K562 (cell line): ENCODE data around the gene RNASE13.
A peak's percentile ranks its signal among the peaks of the same experiment; 100 is the strongest.

Experiments used
- CBFA2T2 ChIP-seq: fragments of 450-650 bp; conservative IDR thresholded peaks from 2 replicates; pipeline ENCODE4 v1.6.1; 2017; ENCODE audit warnings: mild to moderate bottlenecking
- EGR1 ChIP-seq: fragments of 450-650 bp; conservative IDR thresholded peaks from 2 replicates; pipeline ENCODE4 v1.6.1; 2017; ENCODE audit warnings: mild to moderate bottlenecking
- EP300 ChIP-seq: IDR thresholded peaks from 2 replicates; pipeline ENCODE4 v1.6.1; 2012; ENCODE audit warnings: low read length, improper control_type of control experiment
- EZH2 ChIP-seq: IDR thresholded peaks from 2 replicates; pipeline ENCODE4 v1.6.1; 2012; ENCODE audit warnings: low read depth, mild to moderate bottlenecking, inconsistent platforms, low read length, borderline replicate concordance
- NBN ChIP-seq: fragments of 450-650 bp; IDR thresholded peaks from 2 replicates; pipeline ENCODE4 v1.6.1; 2016; ENCODE audit warnings: low read depth, mild to moderate bottlenecking
- POLR2A ChIP-seq: fragments of 450-650 bp; conservative IDR thresholded peaks from 2 replicates; pipeline ENCODE4 v1.6.1; 2016
- RFX5 ChIP-seq: IDR thresholded peaks from 2 replicates; pipeline ENCODE4 v1.6.1; 2011; ENCODE audit warnings: low read depth, mild to moderate bottlenecking, improper control_type of control experiment, low read length
- RNF2 ChIP-seq: sonication (generic); IDR thresholded peaks from 2 replicates; pipeline ENCODE4 v1.6.1; 2016
- RUNX1 ChIP-seq: sonication (generic); IDR thresholded peaks from 2 replicates; pipeline ENCODE4 v1.6.1; 2016; ENCODE audit warnings: antibody characterized with exemption, low read depth
- THAP7 ChIP-seq: fragments of 250-450 bp; sonication (Bioruptor Pico); IDR thresholded peaks from 2 replicates; pipeline ENCODE4 v1.5.0; 2021
- ZNF274 ChIP-seq: IDR thresholded peaks from 2 replicates; pipeline ENCODE4 v1.6.1; 2011; ENCODE audit warnings: low read depth, mild to moderate bottlenecking, low read length, moderate library complexity, borderline replicate concordance
- ZNF766 ChIP-seq: fragments of 200-800 bp; sonication (Bioruptor generic); conservative IDR thresholded peaks from 2 replicates; pipeline ENCODE4 v1.6.1; 2016; ENCODE audit warnings: missing genetic modification characterization, missing compliant biosample characterization
- TF ChIP-seq, protein P1 (sequence below), 3 experiments: IDR thresholded peaks in 2 of 3; conservative IDR thresholded peaks in 1 of 3; 2 replicates each; pipeline ENCODE4 v1.5.1; 2011 to 2012; ENCODE audit warnings: low read length in 3 of 3, mild to moderate bottlenecking in 3 of 3, control low read depth in 2 of 3, improper control_type of control experiment in 1 of 3, inconsistent platforms in 1 of 3, low read depth in 1 of 3, mixed read lengths in 1 of 3, moderate library complexity in 1 of 3; ENCODE audit not compliant: insufficient read depth in 2 of 3

- TF ChIP-seq RFX5 (no peak), ZNF766 (CRISPR knock-in tag) (no peak), EZH2 (no peak), THAP7 (no peak), EP300 (no peak; the same call in 1 of the 2 replicates), CBFA2T2 (no peak), NBN (no peak), RUNX1 (no peak), EGR1 (peak; percentile 59), POLR2A (no peak), ZNF274 (no peak), RNF2 (no peak)
- TF ChIP-seq, protein P1, sequence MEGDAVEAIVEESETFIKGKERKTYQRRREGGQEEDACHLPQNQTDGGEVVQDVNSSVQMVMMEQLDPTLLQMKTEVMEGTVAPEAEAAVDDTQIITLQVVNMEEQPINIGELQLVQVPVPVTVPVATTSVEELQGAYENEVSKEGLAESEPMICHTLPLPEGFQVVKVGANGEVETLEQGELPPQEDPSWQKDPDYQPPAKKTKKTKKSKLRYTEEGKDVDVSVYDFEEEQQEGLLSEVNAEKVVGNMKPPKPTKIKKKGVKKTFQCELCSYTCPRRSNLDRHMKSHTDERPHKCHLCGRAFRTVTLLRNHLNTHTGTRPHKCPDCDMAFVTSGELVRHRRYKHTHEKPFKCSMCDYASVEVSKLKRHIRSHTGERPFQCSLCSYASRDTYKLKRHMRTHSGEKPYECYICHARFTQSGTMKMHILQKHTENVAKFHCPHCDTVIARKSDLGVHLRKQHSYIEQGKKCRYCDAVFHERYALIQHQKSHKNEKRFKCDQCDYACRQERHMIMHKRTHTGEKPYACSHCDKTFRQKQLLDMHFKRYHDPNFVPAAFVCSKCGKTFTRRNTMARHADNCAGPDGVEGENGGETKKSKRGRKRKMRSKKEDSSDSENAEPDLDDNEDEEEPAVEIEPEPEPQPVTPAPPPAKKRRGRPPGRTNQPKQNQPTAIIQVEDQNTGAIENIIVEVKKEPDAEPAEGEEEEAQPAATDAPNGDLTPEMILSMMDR (IDR thresholded peaks at IDR 0.05 in 2 of 3, conservative IDR thresholded peaks at IDR 0.05 in 1 of 3; ENCODE audit: insufficient read depth in 2 of 3, low read depth in 1 of 3, low read length in 3 of 3), result no peak
Observed at GRCh38 chr14:21026988-21027315, 7.7 kb downstream of the RNASE13 start.
